NCI-H2029 (cell line): ENCODE measurements around the gene KIAA0586.
"Not testable (repeated sequence)": the region's sequence is repeated elsewhere in the genome, so short reads cannot be mapped to it uniquely, and the experiment has no call there.

Source experiments
- DNase-seq: peaks from one replicate; lab custom pipeline; 2025; lab: John Stamatoyannopoulos, UW

Gene KIAA0586

DNA sequence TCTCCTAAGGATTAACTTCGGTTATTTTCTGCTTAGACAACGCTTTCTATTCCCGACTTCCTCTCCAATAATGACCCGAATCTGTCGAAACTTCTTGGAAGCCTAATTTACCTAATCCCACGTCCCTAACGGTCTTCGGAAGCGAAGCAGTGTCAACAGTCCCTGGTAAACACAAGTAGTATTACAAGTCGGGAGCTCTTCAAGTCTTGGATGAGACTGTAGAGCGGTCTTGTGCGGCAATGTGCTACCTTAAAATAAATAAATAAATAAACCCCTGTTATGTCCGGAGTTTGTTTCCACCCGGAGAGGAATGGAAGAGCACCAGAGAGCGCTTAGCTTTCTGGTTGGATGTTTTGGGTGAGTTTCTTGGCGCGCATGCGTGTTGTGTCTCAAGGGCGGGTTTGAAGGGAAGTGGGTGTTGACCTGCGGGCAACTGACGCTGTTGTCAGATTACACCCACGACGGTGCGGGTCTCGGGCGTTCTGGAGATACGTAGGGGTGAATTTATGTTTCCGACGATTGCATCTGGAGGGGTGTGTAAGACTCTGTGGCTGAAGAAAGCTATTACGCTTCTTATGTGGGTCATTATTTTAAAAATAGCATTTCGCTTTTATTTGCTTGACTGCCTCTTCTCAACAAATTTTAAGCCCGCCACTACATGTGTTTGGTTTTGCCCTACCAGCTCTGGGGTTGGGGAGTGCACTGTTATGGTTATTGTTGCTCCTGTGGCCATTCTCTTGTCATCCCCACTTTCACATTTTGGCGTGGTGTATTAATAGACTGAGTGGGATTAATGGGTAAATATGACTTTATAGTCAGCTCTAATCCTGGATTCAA lies at the start of gene KIAA0586, which contains the start of gene TIMM9:
TSS of gene KIAA0586 (plus strand) at position 439 of the 837 bp plus-strand sequence. CDS start 546 bp downstream, outside the sequence.
TSS of gene TIMM9 (minus strand) at position 251 of the 837 bp plus-strand sequence. CDS start 15,586 bp downstream, outside the sequence.
- DNase-seq = peak; percentile 99

DNA sequence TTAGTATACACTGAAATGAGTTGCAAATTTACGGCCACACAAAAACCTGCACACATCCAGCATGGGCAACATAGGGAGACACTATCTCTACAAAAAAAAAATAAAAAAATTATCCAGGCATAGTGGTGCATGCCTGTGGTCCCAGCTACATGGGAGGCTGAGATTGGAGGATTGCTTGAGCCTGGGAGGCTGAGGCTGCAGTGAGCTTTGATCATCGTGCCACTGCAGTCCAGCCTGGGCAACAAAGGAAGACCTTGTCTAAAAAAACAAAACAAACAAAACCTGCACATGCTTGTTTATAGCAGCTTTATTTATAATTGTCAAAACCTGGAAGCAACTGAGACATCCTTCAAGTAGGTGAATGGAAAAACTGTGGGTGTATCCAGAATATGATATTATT lies 36.7 kb upstream of the KIAA0586 start:
- no peak for DNase-seq

- DNase-seq = no peak
Measured at GRCh38 chr14:58395562-58395811, 32.0 kb upstream of the KIAA0586 start.

DNA sequence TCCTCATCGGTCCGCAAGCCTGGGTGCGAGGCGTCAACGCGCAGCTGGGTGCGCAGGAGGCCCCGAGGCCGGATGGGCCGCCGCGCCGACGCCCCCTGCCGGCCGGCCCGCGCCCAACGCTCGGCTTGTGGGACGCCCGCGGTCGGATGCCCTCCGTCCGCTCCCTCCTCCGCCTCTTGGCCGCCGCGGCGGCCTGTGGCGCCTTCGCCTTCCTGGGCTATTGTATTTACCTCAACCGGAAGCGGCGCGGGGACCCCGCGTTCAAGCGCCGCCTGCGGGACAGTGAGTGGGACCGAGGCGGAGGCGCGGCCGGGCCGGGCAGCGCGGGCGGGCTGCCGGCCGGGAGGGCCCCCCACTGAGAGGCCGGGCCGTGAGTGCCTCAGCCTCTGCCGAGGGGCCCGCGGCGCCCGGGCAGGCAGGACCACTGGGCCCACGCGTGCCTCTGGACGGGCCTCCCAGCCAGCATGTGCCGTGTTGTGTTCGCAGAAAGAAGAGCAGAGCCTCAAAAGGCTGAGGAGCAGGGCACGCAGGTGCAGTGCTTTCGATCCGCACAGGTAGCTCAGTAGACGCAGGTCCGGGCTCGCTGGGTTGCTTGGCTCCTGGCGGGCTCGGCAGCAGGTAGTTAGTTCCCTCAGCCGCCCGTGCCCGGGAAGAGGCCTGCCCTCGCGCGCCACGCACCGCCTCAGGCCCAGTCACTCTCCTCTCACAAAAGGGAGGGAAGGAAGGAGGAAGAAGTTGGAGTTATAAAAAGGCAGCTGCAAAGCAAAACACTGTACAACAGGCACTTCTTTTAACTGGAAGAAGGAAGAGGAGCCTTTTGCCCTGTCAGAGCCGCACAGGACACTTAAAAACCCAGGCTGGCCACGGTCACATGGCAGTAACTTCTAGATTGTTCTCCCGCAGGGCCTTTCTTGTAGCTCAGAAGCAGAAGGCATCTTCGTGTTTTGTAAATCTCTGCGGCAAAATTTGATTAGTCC lies 31.4 kb upstream of the KIAA0586 start, which contains the start of gene TOMM20L:
TSS of gene TOMM20L (plus strand) at position 119 of the 977 bp plus-strand sequence. CDS start at position 147, 28 bp downstream.
- peak; percentile 81 for DNase-seq

- DNase-seq = no peak
Measured at GRCh38 chr14:58397156-58397555, 30.4 kb upstream of the KIAA0586 start.

GRCh38 chr14:58398495-58398894 lies 29.0 kb upstream of the KIAA0586 start:
- DNase-seq = no peak

GRCh38 chr14:58398895-58399294 lies 28.6 kb upstream of the KIAA0586 start:
- no peak for DNase-seq

GRCh38 chr14:58401587-58401986 lies 25.9 kb upstream of the KIAA0586 start:
- no peak for DNase-seq

- DNase-seq = no peak
Measured at GRCh38 chr14:58408681-58409215, 18.8 kb upstream of the KIAA0586 start.

DNA sequence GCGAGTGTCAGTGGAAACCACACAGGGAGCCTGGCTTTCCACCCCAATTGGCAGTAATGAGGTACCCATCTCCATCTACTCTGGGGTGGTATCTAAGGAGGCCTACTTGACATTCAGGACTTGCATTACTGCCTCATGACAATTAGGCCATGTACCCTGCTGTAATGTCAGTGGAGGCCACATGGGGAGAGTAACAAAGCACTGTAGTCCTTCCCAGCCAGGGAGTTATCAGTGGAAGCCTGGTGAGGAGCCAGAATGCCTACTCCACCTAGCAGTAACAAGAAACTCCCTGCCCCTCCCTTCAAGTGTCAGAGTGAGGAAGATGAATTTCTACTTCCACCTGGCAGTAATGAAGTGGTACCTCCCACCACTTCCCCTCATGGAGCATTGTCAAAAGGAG lies 12.7 kb upstream of the KIAA0586 start:
- DNase-seq = no peak

- DNase-seq = no peak
Measured at GRCh38 chr14:58415636-58416547, 11.6 kb upstream of the KIAA0586 start.

- DNase-seq = not testable (repeated sequence)
Measured at GRCh38 chr14:58416934-58417333, 10.6 kb upstream of the KIAA0586 start.

GRCh38 chr14:58426670-58427280 lies 744 bp upstream of the KIAA0586 start:
- DNase-seq = peak; percentile 64

- peak; percentile 50 for DNase-seq
Measured at GRCh38 chr14:58428118-58428683, 682 bp downstream of the KIAA0586 start.

DNA sequence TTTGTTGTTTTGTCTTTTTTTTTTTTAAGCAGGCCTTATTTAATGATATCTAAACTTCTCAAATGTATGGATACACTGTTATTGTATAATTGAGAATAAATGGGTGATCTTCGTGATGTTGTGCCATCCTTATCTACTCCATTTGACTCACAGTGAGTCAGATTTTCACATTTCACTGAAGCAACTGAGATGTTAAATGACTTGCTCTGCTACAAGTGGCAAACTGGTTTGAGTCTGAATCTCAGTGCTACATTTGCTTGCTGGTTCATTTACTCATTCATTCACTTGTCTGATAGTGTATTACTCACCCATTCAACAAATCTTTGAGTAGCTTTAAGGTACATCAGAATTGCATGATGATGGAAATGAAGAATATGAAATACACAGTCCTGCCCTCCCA lies 2.6 kb downstream of the KIAA0586 start:
- no peak for DNase-seq

- no peak for DNase-seq
Measured at GRCh38 chr14:58439476-58439875, 12.0 kb downstream of the KIAA0586 start.

GRCh38 chr14:58444627-58445026 lies 17.1 kb downstream of the KIAA0586 start:
- no peak for DNase-seq

- DNase-seq = no peak
Measured at GRCh38 chr14:58455593-58456265, 28.2 kb downstream of the KIAA0586 start.

- DNase-seq = no peak
Measured at GRCh38 chr14:58460772-58461171, 33.3 kb downstream of the KIAA0586 start.

DNA sequence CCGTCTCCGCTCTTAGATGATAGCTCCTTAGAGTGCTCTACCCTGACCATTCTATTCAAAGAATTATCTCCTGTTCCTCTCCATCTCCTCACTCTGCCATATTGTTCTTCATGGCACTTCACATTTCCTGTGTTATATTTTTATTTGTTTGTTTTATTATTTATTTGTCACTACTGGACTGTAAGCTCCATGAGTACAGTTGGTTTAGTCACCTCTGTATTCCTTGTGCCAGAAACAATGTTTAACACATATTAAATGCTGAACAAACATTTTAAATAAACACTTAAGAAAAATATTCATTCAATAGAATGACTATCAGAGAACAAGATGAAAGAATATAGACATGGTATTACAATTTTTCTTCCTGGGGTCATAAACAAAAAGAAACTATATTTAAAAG lies 35.6 kb downstream of the KIAA0586 start:
- DNase-seq = no peak
